Panc1 (cell line): ENCODE data around the gene C2orf69.
A peak's percentile ranks its signal among the peaks of the same experiment; 100 is the strongest.

Source experiments
- CTCF ChIP-seq: fragments of 450-650 bp; IDR thresholded peaks from 2 replicates; pipeline ENCODE4 v1.5.1; 2017; ENCODE audit warnings: mild to moderate bottlenecking
- POLR2AphosphoS5 ChIP-seq: IDR thresholded peaks from 2 replicates; pipeline ENCODE4 v1.6.1; 2012; ENCODE audit warnings: mild to moderate bottlenecking, low read depth, low read length, moderate library complexity
- REST ChIP-seq, 2 experiments: IDR thresholded peaks; 2 replicates each; pipeline ENCODE4 v1.6.1; 2011 to 2012; ENCODE audit warnings: low read depth in 2 of 2, control low read depth in 1 of 2, low read length in 1 of 2, mild to moderate bottlenecking in 1 of 2, moderate library complexity in 1 of 2; ENCODE audit not compliant: insufficient read depth in 1 of 2

GRCh38 chr2:199940373-199940772 lies 29.3 kb downstream of the C2orf69 start:
- TF ChIP-seq POLR2AphosphoS5 (no peak), CTCF (peak; percentile 51), REST (IDR thresholded peaks at IDR 0.05; ENCODE audit: insufficient read depth in 1 of 2, low read depth in 2 of 2, low read length in 1 of 2) (no peak)
